RWPE2 (cell line): ENCODE data around the gene CHTF18.

Experiments used
- ATAC-seq: fragments of 200-7000 bp; cut with Tn5 transposase; 3 replicates; pipeline ENCODE4 v1.9.1; 2021; ENCODE audit warnings: low read depth
- DNase-seq: peaks from one replicate; pipeline ENCODE4 v3.0.0-alpha.2; 2020; ENCODE audit warnings: low spot score
- H3K27ac ChIP-seq: fragments of 450-650 bp; 2 replicates; pipeline ENCODE4 v1.5.1; 2017; ENCODE audit warnings: mild to moderate bottlenecking; ENCODE audit not compliant: poor library complexity, severe bottlenecking
- H3K27me3 ChIP-seq: fragments of 250-450 bp; sonication (Bioruptor Pico); 2 replicates; pipeline ENCODE4 v1.5.1; 2021; ENCODE audit warnings: mild to moderate bottlenecking, moderate library complexity; ENCODE audit not compliant: insufficient read depth, poor library complexity, severe bottlenecking
- H3K36me3 ChIP-seq: fragments of 250-450 bp; sonication (Bioruptor Pico); 2 replicates; pipeline ENCODE4 v1.5.1; 2020; ENCODE audit warnings: low read depth, mild to moderate bottlenecking, moderate library complexity
- H3K4me1 ChIP-seq: fragments of 250-450 bp; sonication (Bioruptor Pico); 2 replicates; pipeline ENCODE4 v1.5.1; 2021; ENCODE audit warnings: mild to moderate bottlenecking, moderate library complexity; ENCODE audit not compliant: insufficient read depth, poor library complexity, severe bottlenecking
- H3K4me3 ChIP-seq: fragments of 250-450 bp; sonication (Bioruptor Pico); 2 replicates; pipeline ENCODE4 v1.5.1; 2021; ENCODE audit warnings: mild to moderate bottlenecking, moderate library complexity; ENCODE audit not compliant: severe bottlenecking
- H3K9me3 ChIP-seq: fragments of 250-450 bp; sonication (Bioruptor Pico); 2 replicates; pipeline ENCODE4 v1.5.1; 2021; ENCODE audit warnings: mild to moderate bottlenecking, moderate library complexity; ENCODE audit not compliant: severe bottlenecking
- TF ChIP-seq, protein P1 (sequence below): fragments of 450-650 bp; IDR thresholded peaks from one replicate; pipeline ENCODE4 v1.5.1; 2017; ENCODE audit warnings: mild to moderate bottlenecking, moderate library complexity; ENCODE audit not compliant: poor library complexity, severe bottlenecking

CHTF18 gene

DNA sequence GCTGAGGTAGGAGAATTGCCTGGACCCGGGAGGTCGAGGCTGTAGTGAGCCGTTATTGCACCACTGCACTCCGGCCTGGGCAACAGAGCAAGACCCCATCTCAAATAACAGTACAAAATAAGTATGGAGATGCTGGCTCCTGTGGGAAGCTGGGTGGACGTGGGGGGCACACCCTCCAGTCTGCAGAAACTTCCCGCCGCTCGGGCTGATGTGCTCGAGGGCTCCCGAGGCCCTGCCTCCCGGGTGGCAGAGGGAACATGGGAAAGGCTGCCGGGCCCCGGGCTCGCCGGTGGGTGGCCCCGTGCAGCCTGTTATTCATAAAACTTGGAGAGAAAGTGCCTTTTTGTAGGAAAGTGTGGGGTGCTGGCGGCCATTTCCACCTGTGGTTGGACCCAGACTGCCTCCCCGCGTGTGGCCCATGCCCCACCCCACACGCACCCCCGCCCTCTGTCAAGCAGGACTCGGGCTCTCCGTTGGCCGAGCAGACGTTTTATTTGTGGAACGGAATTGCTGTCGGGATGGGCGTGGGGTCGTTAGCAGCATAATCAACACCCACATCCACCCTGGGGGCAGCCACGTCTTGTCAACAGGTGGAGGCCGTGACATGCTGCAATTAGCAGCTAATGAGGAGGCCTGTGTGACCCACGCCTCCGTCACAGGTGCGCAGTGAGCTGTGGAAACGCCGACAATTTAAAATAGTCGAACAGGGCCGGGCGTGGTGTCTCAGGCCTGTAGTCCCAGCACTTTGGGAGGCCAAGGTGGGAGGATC, 40.3 kb upstream of the CHTF18 start:
- no peaks in the 10 kb centered on the region for H3K36me3 ChIP-seq
- no peak overlapping the region for H3K4me3 ChIP-seq
- no peaks in the 10 kb centered on the region for H3K9me3 ChIP-seq
- no peaks in the 10 kb centered on the region for H3K27me3 ChIP-seq
- DNase-seq (no peak), ATAC-seq (no peak)
- H3K27ac ChIP-seq: no peak overlapping the region
- TF ChIP-seq, protein P1, sequence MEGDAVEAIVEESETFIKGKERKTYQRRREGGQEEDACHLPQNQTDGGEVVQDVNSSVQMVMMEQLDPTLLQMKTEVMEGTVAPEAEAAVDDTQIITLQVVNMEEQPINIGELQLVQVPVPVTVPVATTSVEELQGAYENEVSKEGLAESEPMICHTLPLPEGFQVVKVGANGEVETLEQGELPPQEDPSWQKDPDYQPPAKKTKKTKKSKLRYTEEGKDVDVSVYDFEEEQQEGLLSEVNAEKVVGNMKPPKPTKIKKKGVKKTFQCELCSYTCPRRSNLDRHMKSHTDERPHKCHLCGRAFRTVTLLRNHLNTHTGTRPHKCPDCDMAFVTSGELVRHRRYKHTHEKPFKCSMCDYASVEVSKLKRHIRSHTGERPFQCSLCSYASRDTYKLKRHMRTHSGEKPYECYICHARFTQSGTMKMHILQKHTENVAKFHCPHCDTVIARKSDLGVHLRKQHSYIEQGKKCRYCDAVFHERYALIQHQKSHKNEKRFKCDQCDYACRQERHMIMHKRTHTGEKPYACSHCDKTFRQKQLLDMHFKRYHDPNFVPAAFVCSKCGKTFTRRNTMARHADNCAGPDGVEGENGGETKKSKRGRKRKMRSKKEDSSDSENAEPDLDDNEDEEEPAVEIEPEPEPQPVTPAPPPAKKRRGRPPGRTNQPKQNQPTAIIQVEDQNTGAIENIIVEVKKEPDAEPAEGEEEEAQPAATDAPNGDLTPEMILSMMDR: no peak
- H3K4me1 ChIP-seq: peaks cover 3% of the 10 kb centered on the region

DNA sequence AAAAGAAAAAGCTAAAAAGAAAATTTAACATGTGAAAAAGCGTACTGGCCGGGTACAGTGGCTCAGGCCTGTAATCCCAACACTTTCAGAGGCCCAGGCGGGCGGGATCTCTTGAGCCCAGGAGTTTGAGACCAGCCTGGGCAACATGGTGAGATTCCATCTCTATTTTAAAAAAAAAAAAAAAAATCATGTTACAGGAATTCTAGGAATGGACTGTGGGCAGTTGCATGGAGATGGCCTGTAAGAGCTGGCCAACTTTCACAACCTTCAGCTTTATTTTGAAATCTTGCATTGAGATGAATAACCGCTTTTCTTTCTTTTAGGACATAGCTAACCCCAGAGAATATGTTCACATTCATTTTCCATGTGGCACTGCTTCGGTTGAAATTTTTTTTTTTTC, 39.4 kb upstream of the CHTF18 start:
- no peaks in the 10 kb centered on the region for H3K36me3 ChIP-seq
- ATAC-seq (peak; percentile 35), DNase-seq (no peak)
- H3K27me3 ChIP-seq: no peaks in the 10 kb centered on the region
- no peaks in the 10 kb centered on the region for H3K9me3 ChIP-seq
- H3K4me3 ChIP-seq: no peak overlapping the region
- peaks cover 3% of the 10 kb centered on the region for H3K4me1 ChIP-seq
- TF ChIP-seq, protein P1: no peak
- peak overlapping the region; percentile 16 for H3K27ac ChIP-seq

DNA sequence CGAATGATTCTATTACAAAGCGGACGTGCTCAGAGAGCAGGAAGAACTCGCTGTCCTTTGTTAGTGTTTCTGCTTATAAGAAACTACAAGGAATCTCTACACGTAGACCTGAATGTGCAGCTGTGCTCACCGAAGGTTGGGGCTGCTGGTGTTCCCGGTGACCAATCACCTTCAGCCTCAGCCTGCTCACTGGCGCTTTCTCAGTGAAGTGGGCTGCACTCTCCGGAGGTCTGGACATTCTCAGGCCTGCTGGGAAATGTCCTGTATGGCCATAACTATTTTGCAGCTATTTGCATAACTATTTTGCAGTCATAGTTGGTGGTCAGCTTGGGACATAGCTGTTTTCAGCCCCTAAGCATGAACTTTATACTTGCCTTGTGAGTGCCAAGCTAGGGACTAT, 37.9 kb upstream of the CHTF18 start:
- no peaks in the 10 kb centered on the region for H3K27me3 ChIP-seq
- H3K9me3 ChIP-seq: no peaks in the 10 kb centered on the region
- TF ChIP-seq, protein P1: no peak
- H3K36me3 ChIP-seq: no peaks in the 10 kb centered on the region
- peaks cover 10% of the 10 kb centered on the region for H3K4me1 ChIP-seq
- H3K27ac ChIP-seq: no peak overlapping the region
- no peak for ATAC-seq
- no peak for DNase-seq
- no peak overlapping the region for H3K4me3 ChIP-seq

DNA sequence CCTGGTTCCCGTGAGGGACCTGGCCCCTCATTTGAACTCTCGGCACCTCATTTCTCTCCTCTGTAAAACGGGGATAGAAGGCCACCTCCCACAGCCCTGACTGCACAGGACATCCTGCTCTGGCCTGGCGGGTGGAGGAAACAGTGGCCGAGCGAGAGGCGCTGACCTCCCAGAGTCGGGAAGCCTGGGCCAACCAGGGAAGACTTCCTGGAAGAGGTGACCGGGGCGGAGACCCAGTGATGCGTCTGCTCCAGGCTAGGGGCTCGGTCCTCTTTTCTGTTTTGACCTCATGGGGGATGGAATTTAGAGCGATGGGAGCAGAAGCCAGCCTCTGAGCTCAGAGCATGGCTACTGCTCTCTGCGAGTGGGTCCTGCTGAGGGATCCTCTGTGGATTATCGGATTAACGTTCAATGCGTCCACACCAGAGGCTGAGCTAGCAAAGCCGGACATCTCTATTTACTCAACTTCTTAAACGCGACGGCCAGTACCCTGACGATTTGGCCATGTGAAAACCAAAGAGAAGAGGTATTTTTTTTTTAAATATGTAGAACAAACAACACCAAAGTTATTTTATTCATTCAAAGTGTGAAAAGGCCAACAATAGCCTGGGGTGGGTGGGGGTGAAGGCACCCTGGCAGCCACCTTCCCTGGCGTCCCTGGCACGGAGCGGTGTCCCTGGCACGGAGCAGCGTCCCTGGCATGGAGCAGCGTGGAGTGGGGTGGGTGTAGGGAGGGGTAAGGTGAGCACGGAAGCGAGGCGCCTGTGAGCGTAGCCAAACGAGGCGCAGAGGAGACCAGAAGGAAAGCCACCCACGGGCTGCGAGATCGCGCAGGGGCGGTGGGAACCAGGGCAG, 37.0 kb upstream of the CHTF18 start:
- Histone ChIP-seq H3K36me3 (no peaks in the 10 kb centered on the region), H3K27me3 (no peaks in the 10 kb centered on the region), H3K27ac (no peak overlapping the region), H3K4me1 (peaks cover 10% of the 10 kb centered on the region), H3K9me3 (no peaks in the 10 kb centered on the region), H3K4me3 (no peak overlapping the region)
- TF ChIP-seq, protein P1: no peak
- DNase-seq (no peak), ATAC-seq (no peak)
